HCEC 1CT (cell line): Measurements from ENCODE around the gene SH3GL3.

ENCODE experiments used
- DNase-seq: peaks from one replicate; pipeline ENCODE4 v3.0.0-alpha.2; 2017

SH3GL3 gene

GRCh38 chr15:83462953-83463433 lies 15.9 kb downstream of the SH3GL3 start:
- DNase-seq = no peak

GRCh38 chr15:83470887-83471286 lies 23.7 kb downstream of the SH3GL3 start:
- no peak for DNase-seq

GRCh38 chr15:83471307-83471866 lies 24.2 kb downstream of the SH3GL3 start:
- DNase-seq = no peak

GRCh38 chr15:83472151-83472550 lies 25.0 kb downstream of the SH3GL3 start:
- DNase-seq = no peak

- DNase-seq = no peak
Observed at GRCh38 chr15:83472797-83473196, 25.7 kb downstream of the SH3GL3 start.

- no peak for DNase-seq
Observed at GRCh38 chr15:83474578-83474977, 27.4 kb downstream of the SH3GL3 start.

GRCh38 chr15:83475551-83475950 lies 28.4 kb downstream of the SH3GL3 start:
- DNase-seq = peak; percentile 26

GRCh38 chr15:83476066-83476465 lies 28.9 kb downstream of the SH3GL3 start:
- DNase-seq = no peak

GRCh38 chr15:83476708-83477107 lies 29.6 kb downstream of the SH3GL3 start:
- no peak for DNase-seq

GRCh38 chr15:83477172-83477807 lies 30.1 kb downstream of the SH3GL3 start:
- no peak for DNase-seq

- DNase-seq = no peak
Observed at GRCh38 chr15:83477808-83478537, 30.8 kb downstream of the SH3GL3 start.

- DNase-seq = no peak
Observed at GRCh38 chr15:83483612-83484011, 36.5 kb downstream of the SH3GL3 start.

- DNase-seq = no peak
Observed at GRCh38 chr15:83484636-83485035, 37.5 kb downstream of the SH3GL3 start.

GRCh38 chr15:83486363-83486762 lies 39.2 kb downstream of the SH3GL3 start:
- no peak for DNase-seq

- DNase-seq = no peak
Observed at GRCh38 chr15:83487519-83487918, 40.4 kb downstream of the SH3GL3 start.

GRCh38 chr15:83489690-83490089 lies 42.5 kb downstream of the SH3GL3 start:
- no peak for DNase-seq

- DNase-seq = no peak
Observed at GRCh38 chr15:83491486-83491885, 44.3 kb downstream of the SH3GL3 start.

GRCh38 chr15:83496766-83497165 lies 49.6 kb downstream of the SH3GL3 start:
- DNase-seq = no peak

GRCh38 chr15:83498374-83498773 lies 51.2 kb downstream of the SH3GL3 start:
- DNase-seq = no peak

- DNase-seq = no peak
Observed at GRCh38 chr15:83498801-83499200, 51.7 kb downstream of the SH3GL3 start.

- DNase-seq = no peak
Observed at GRCh38 chr15:83499476-83499875, 52.3 kb downstream of the SH3GL3 start.

GRCh38 chr15:83503595-83504364 lies 56.6 kb downstream of the SH3GL3 start:
- DNase-seq = no peak

GRCh38 chr15:83504365-83504764 lies 57.2 kb downstream of the SH3GL3 start:
- DNase-seq = no peak
